CMK (cell line): ENCODE measurements around the gene CRB3.

ENCODE experiments used
- DNase-seq: peaks from one replicate; pipeline ENCODE4 v3.0.0-alpha.2; 2010; ENCODE audit warnings: low read depth

CRB3 gene

GRCh38 chr19:6433165-6433564, 30.9 kb upstream of the CRB3 start:
- no peak for DNase-seq

DNA sequence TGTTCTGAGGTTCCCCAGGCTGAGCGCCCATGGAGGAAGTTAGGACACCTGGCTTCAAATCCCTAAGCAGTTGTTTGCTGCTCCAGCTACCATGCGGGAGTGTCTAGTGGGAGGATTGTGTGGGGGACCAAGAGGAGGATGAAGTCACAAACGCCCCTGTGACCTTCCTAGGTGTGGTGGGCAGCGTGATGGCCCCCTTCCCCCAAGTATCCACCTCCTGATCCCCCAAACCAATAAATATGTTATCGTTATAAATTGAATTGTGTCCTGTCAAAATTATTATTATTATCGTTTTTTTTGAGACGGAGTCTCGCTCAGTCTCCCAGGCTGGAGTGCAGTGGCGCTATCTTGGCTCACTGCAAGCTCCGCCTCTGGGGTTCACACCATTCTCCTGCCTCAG, 30.4 kb upstream of the CRB3 start, which contains the start of gene SLC25A41:
TSS of gene SLC25A41 (minus strand) at position 101 of the 400 bp plus-strand sequence. CDS start at position 31, 70 bp downstream.
- DNase-seq: no peak

DNA sequence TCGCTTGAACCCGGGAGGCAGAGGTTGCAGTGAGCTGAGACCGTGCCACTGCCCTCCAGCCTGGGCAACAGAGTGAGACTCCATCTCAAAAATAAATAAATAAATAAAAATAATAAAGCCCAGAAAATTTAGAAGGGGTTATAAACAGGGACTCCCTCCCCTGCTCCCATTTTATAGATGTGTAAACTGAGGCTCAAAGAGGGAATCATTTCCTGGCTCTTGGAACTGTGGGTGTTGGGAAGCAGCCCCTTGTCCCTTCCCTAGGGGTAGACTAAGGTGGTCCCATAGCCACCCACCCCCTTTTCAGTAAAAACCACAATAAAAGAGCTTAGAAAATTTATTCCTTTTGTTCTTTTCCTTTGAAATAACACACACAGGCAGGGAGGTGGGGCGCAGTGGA, 24.3 kb upstream of the CRB3 start:
- DNase-seq: no peak

- no peak for DNase-seq
These were observed 23.2 kb upstream of the CRB3 start for GRCh38 chr19:6440905-6441304.

DNA sequence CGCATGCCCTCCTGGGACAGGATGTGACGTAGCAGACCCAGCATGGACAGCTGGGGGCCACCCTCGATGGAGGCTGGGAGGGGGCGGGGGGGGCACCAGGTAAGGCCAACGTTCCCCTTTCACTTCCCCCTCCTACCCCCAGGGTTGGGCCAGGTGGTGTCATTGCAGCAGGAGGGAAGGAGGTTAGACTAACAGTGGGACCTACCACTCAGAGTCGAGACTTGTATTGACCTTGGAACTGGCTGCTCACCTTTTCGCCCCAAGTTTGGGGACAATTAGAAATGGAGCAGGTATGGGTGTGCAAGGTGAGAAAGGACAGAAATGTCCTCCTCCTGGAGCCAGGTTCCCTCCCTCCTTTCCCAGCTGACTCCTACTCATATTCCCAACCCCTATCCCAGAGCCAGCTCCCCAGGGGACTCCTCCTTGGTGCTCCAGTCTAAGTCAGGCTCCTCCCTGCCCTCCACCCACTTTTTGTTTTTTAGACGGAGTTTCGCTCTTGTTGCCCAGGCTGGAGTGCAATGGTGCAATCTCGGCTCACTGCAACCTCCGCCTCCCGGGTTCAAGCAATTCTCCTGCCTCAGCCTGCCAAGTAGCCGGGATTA, 21.9 kb upstream of the CRB3 start:
- DNase-seq: no peak

DNA sequence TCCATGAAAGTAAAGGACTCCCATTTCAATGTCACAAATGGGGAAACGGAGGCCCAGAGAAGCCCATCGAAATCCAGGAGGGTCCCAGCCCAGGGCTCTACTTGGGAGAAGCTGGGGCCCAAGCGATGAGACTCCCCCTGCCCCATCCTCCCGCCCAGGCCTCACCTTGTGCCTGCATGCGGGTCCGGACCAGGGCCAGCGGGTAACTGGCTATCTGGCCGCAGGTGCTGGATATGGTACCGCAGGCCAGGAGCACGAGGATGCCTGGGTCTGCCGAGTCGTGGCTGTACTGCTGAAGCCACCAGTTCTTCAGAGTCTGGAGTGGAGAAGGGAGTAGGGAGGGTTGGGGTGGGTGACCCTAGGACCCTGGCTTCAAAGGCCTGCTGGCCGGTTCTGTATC, 20.1 kb upstream of the CRB3 start:
- no peak for DNase-seq

GRCh38 chr19:6446452-6446851, 17.6 kb upstream of the CRB3 start:
- no peak for DNase-seq

GRCh38 chr19:6448045-6448444, 16.0 kb upstream of the CRB3 start:
- DNase-seq: no peak

DNA sequence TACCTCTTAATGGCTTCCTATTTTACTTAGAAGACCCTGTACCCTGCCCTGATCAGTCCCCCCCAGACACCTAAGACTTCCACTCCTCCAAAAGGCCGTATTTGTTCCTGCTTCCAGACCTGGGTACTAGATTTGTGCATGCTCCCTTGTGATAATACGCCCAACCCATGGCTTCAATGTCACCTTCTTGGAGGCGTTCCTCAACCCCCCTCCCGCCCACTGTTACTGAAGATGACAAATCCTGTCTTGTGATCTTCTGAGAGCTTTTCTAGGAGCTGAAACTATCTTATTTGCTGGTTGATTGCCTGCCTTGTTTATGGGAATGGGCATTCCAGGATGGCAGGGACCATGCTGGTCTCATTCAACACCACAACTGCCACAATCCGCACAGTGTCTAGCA, 13.9 kb upstream of the CRB3 start:
- no peak for DNase-seq

GRCh38 chr19:6451583-6452222, 12.4 kb upstream of the CRB3 start:
- DNase-seq: no peak

DNA sequence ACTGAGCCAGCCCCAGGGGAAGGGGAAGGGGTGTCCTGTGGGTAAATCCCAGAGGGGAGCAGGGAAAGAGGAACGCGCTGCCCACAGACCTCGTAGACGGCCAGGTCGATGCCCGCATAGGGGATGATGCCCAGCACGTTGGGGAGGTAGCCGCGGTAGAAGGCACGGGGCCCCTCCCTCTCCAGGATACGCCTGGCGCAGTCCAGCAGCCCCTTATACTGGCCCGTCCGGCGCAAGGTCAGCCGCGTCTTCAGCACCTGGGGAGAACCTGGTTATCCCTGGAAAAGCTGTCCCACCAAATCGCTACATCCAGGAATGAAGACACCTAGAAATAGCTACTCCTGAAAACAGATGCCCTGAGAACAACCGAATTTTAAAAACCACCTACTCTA, 11.9 kb upstream of the CRB3 start:
- no peak for DNase-seq

GRCh38 chr19:6452899-6453298, 11.2 kb upstream of the CRB3 start:
- DNase-seq: no peak

- no peak for DNase-seq
These were observed 10.0 kb upstream of the CRB3 start for GRCh38 chr19:6453951-6454565.

DNA sequence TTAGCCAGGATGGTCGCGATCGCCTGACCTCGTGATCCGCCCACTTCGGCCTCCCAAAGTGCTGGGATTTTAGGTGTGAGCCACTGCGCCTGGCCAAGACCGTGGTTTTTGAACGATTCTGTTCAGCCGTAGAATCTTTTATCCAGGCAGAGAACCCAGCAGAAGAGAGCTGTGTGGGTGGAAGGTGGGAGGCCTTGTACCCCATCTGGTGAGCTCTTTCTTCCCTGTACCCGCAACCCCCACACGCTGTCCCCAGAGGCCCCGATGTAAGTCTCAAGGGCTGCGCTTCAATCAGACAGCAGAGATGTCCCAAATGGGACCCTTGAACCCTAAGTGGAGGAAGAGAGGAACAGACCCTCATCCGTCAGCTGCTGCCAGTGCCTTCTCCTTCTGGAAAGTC, 8.1 kb upstream of the CRB3 start:
- no peak for DNase-seq

GRCh38 chr19:6457958-6458694, 5.9 kb upstream of the CRB3 start:
- no peak for DNase-seq

- no peak for DNase-seq
These were observed 5.3 kb upstream of the CRB3 start for GRCh38 chr19:6458695-6459261.

- no peak for DNase-seq
These were observed 4.6 kb upstream of the CRB3 start, which contains the start of gene SLC25A23 for GRCh38 chr19:6459262-6460098. Gene SLC25A23, minus strand, starts transcription at chr19:6459792. Its CDS starts 164 bp downstream, at chr19:6459628.

GRCh38 chr19:6460099-6460884, 3.8 kb upstream of the CRB3 start:
- peak; percentile 87 for DNase-seq

DNA sequence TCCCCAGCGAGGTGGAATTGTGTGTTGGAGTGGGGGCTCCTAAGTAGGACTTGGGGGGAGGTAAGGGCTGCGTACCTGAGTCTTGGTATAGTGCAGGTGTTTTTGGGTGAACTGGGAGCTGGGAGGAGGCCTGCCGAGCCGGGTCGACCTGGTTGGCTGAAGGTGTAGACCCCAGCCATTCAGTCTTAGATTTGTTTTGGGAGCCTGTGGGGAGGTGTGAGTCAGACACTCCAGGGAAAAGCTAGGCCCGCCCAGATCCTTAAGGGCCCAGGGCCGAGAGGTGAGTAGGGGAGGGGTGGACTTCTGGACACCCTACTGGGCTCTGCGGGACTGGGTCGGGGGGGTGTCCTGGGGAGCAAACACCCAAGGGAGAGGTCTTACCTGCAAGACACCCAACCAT, 935 bp downstream of the CRB3 start:
- DNase-seq: no peak

- no peak for DNase-seq
These were observed 1.6 kb downstream of the CRB3 start for GRCh38 chr19:6465663-6466062.
